ENCODE results near the gene GNRH2. TPM values are rescaled to one million over a fixed set of nuclear protein-coding genes. Genes with fewer than 3 reads are reported as not detected.

GNRH2 gene
- total RNA-seq, 4 donors from 2014 or later, result 1.6 TPM; not detected in 3

DNA sequence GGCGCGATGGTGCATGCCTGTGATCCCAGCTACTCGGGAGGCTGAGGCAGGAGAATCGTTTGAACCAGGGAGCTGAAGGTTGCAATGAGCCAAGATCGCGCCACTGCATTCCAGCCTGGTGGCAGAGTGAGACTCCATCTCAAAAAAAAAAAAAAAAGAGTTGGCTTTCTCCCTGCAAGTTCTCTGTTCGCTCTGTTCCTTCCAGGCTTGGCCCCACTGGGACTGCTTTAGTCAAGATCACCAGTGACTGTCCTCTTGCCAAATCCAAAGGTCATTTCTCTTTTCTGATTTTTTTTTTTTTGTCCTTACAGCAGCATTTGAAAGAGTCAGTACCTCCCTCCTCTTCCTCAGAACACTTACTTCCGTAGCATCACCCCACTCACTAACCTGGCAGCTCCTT, 10.8 kb upstream of the GNRH2 start:
- Histone ChIP-seq H3K36me3 (peaks cover 28 to 40% of the 10 kb centered on the region in 2 donors), H3K27me3 (no peaks in the 10 kb centered on the region), H3K4me1 (no peaks in the 10 kb centered on the region), H3K4me3 (replicated peaks in 1 of 3) (no peak overlapping the region), H3K27ac (no peak overlapping the region), H3K9me3 (no peaks in the 10 kb centered on the region)
- intact Hi-C loops (cut with DNase I), result no loop called here
- TF ChIP-seq POLR2A (IDR thresholded peaks at IDR 0.05), result no peak
- DNase-seq, result no peak
- WGBS, 2 donors, result 86 to 87% methylated on average over 8 of the region's 8 CpGs

DNA sequence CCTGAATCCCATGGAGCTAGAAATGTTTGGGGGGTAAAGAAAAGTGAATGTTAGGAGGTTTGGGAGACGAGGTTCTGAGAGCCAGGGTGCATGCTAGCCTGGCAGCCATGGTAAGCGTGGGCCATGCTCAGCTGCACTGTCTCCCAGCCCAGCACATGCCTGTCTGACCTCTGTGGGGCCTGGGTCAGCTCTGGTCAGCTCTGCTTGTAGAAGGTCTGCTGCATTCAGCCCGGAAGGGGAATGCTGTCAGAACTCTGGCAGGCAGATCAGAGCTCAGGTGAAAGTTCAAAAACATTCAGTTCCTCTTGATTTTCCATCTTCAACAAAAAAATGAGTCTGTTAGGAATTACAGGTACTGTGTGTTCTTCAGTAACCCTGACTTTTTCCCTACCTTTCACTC, 5.8 kb upstream of the GNRH2 start:
- intact Hi-C loops (cut with DNase I), result no loop called here
- H3K27me3 ChIP-seq, result no peaks in the 10 kb centered on the region
- no peak for DNase-seq
- no peak overlapping the region for H3K27ac ChIP-seq
- no peaks in the 10 kb centered on the region for H3K9me3 ChIP-seq
- 87 to 96% methylated on average over 3 of the region's 3 CpGs for WGBS, 2 donors
- TF ChIP-seq POLR2A (IDR thresholded peaks at IDR 0.05), result no peak
- TF ChIP-seq, protein P1, sequence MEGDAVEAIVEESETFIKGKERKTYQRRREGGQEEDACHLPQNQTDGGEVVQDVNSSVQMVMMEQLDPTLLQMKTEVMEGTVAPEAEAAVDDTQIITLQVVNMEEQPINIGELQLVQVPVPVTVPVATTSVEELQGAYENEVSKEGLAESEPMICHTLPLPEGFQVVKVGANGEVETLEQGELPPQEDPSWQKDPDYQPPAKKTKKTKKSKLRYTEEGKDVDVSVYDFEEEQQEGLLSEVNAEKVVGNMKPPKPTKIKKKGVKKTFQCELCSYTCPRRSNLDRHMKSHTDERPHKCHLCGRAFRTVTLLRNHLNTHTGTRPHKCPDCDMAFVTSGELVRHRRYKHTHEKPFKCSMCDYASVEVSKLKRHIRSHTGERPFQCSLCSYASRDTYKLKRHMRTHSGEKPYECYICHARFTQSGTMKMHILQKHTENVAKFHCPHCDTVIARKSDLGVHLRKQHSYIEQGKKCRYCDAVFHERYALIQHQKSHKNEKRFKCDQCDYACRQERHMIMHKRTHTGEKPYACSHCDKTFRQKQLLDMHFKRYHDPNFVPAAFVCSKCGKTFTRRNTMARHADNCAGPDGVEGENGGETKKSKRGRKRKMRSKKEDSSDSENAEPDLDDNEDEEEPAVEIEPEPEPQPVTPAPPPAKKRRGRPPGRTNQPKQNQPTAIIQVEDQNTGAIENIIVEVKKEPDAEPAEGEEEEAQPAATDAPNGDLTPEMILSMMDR (IDR thresholded peaks at IDR 0.05), result no peak
- no peak overlapping the region for H3K4me3 ChIP-seq (replicated peaks in 1 of 3)
- peaks cover 29 to 32% of the 10 kb centered on the region in 2 donors for H3K36me3 ChIP-seq
- H3K4me1 ChIP-seq, result peaks cover 5 to 6% of the 10 kb centered on the region in 2 donors

DNA sequence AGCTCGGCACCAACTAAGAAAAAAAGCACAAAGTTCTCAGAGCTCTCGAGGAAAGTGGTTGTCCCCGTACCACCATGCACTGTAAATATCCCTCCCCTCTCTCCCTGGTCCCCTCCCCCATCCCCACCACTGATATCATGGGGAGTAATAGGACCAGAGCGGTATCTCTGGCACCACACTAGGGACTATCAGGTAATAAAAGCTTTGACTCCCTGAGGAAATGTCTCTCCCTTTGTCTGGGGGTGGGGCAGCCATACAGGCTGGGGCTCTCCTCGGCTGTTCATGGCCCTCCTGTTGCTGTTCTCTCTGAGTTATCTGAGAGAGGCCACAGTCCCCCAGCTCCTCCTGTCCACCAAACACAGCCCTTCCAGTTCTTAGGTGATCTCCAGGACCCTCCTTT, 5.0 kb upstream of the GNRH2 start:
- no peak overlapping the region for H3K27ac ChIP-seq
- WGBS, 2 donors, result 87 to 89% methylated on average over 5 of the region's 5 CpGs
- H3K4me1 ChIP-seq, result peaks cover 5 to 6% of the 10 kb centered on the region in 2 donors
- H3K27me3 ChIP-seq, result no peaks in the 10 kb centered on the region
- DNase-seq, result no peak
- TF ChIP-seq, protein P1 (IDR thresholded peaks at IDR 0.05), result no peak
- TF ChIP-seq POLR2A (IDR thresholded peaks at IDR 0.05), result no peak
- H3K36me3 ChIP-seq, result peaks cover 29 to 32% of the 10 kb centered on the region in 2 donors
- H3K4me3 ChIP-seq (replicated peaks in 1 of 3), result no peak overlapping the region
- no peaks in the 10 kb centered on the region for H3K9me3 ChIP-seq
- intact Hi-C loops (cut with DNase I), result no loop called here

GRCh38 chr20:3039426-3039825, 4.0 kb upstream of the GNRH2 start:
- no peaks in the 10 kb centered on the region for H3K9me3 ChIP-seq
- no peak overlapping the region for H3K4me3 ChIP-seq (replicated peaks in 1 of 3)
- no peaks in the 10 kb centered on the region for H3K27me3 ChIP-seq
- intact Hi-C loops (cut with DNase I), result no loop called here
- peaks cover 29 to 32% of the 10 kb centered on the region in 2 donors for H3K36me3 ChIP-seq
- peaks cover 5 to 6% of the 10 kb centered on the region in 2 donors for H3K4me1 ChIP-seq
- 91% methylated on average over 4 of the region's 4 CpGs for WGBS, 2 donors
- H3K27ac ChIP-seq, result no peak overlapping the region
- TF ChIP-seq POLR2A (IDR thresholded peaks at IDR 0.05), result no peak
- TF ChIP-seq, protein P1 (IDR thresholded peaks at IDR 0.05), result no peak
- DNase-seq, result no peak

- H3K36me3 ChIP-seq, result peaks cover 28 to 32% of the 10 kb centered on the region in 2 donors
- no peak for DNase-seq
- 88 to 94% methylated on average over 5 to 8 of the region's 8 CpGs for WGBS, 2 donors
- no peaks in the 10 kb centered on the region for H3K27me3 ChIP-seq
- H3K4me1 ChIP-seq, result peaks cover 6 to 9% of the 10 kb centered on the region in 2 donors
- no peak overlapping the region for H3K4me3 ChIP-seq (replicated peaks in 1 of 3)
- H3K9me3 ChIP-seq, result no peaks in the 10 kb centered on the region
- no peak for TF ChIP-seq POLR2A (IDR thresholded peaks at IDR 0.05)
- TF ChIP-seq, protein P1 (IDR thresholded peaks at IDR 0.05), result no peak
- no peak overlapping the region for H3K27ac ChIP-seq
- intact Hi-C loops (cut with DNase I), result no loop called here
Measured at GRCh38 chr20:3040086-3040485, 3.3 kb upstream of the GNRH2 start.
